GM12864 (cell line): Measurements from ENCODE around the gene SMIM10L1.

Experiments used
- DNase-seq: peaks from one replicate; pipeline ENCODE4 v3.0.0-alpha.2; 2011; ENCODE audit warnings: low read depth
- H3K4me3 ChIP-seq: 2 replicates; pipeline ENCODE4 v1.5.1; 2011; ENCODE audit warnings: mild to moderate bottlenecking, low read depth, low read length, control low read depth
- CTCF ChIP-seq: IDR thresholded peaks from 2 replicates; pipeline ENCODE4 v1.5.1; 2011; ENCODE audit warnings: low read depth, mild to moderate bottlenecking, moderate library complexity, low read length, control low read depth, inconsistent platforms; ENCODE audit errors: missing control alignments

Gene SMIM10L1

GRCh38 chr12:11171145-11171968, at the start of gene SMIM10L1:
TSS of gene SMIM10L1 (plus strand) at chr12:11171194. CDS start at chr12:11171357, 163 bp downstream.
- DNase-seq, result peak; percentile 80
- TF ChIP-seq CTCF, result no peak
- H3K4me3 ChIP-seq, result peak within 1 kb of the TSS; percentile 92

- no peak overlapping the region for H3K4me3 ChIP-seq
- TF ChIP-seq CTCF, result no peak
- no peak for DNase-seq
These were observed 40.6 kb upstream of the SMIM10L1 start for GRCh38 chr12:11130382-11130781.

GRCh38 chr12:11130999-11131398, 40.0 kb upstream of the SMIM10L1 start:
- no peak for TF ChIP-seq CTCF
- no peak overlapping the region for H3K4me3 ChIP-seq
- DNase-seq, result no peak

GRCh38 chr12:11133162-11133561, 37.8 kb upstream of the SMIM10L1 start:
- no peak for DNase-seq
- no peak for TF ChIP-seq CTCF
- H3K4me3 ChIP-seq, result no peak overlapping the region

GRCh38 chr12:11133816-11134215, 37.2 kb upstream of the SMIM10L1 start:
- no peak for TF ChIP-seq CTCF
- no peak for DNase-seq

GRCh38 chr12:11134305-11134704, 36.7 kb upstream of the SMIM10L1 start, which contains the start of gene TAS2R30:
TSS of gene TAS2R30 (minus strand) at chr12:11134644. CDS start at chr12:11134244, 400 bp downstream.
- no peak for DNase-seq
- no peak for TF ChIP-seq CTCF
- no peak within 1 kb of the TSS for H3K4me3 ChIP-seq

More at GRCh38 chr12:11133816-11134215, 37.2 kb upstream of the SMIM10L1 start:
- no peak overlapping the region for H3K4me3 ChIP-seq

GRCh38 chr12:11136075-11136474, 34.9 kb upstream of the SMIM10L1 start:
- DNase-seq, result no peak
- H3K4me3 ChIP-seq, result no peak overlapping the region
- no peak for TF ChIP-seq CTCF
